ENCODE results near the gene COL5A3.

DNA sequence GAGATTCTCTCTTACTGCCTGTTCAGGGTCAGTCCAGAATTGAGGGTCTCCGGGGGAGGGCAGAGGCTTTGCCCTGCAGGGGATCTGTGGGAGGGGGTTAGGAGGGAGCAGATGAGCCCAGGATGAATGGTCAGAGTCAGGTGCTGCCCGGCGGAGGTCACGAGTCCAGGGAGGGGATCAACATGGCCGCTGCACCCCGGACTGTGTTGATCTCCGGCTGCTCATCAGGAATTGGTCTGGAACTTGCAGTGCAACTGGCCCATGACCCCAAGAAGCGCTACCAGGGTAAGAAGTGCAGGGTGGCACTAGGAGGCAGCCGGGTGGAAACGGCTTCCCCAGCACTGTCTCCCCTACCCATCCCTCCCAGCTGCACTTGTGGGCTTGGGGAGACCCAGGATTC, 3.0 kb upstream of the COL5A3 start, which contains the start of gene RDH8:
- TF ChIP-seq, protein P1, sequence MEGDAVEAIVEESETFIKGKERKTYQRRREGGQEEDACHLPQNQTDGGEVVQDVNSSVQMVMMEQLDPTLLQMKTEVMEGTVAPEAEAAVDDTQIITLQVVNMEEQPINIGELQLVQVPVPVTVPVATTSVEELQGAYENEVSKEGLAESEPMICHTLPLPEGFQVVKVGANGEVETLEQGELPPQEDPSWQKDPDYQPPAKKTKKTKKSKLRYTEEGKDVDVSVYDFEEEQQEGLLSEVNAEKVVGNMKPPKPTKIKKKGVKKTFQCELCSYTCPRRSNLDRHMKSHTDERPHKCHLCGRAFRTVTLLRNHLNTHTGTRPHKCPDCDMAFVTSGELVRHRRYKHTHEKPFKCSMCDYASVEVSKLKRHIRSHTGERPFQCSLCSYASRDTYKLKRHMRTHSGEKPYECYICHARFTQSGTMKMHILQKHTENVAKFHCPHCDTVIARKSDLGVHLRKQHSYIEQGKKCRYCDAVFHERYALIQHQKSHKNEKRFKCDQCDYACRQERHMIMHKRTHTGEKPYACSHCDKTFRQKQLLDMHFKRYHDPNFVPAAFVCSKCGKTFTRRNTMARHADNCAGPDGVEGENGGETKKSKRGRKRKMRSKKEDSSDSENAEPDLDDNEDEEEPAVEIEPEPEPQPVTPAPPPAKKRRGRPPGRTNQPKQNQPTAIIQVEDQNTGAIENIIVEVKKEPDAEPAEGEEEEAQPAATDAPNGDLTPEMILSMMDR (conservative IDR thresholded peaks at IDR 0.05; ENCODE audit: low read depth in 2 of 2) = no peak
- TF ChIP-seq, protein P2, sequence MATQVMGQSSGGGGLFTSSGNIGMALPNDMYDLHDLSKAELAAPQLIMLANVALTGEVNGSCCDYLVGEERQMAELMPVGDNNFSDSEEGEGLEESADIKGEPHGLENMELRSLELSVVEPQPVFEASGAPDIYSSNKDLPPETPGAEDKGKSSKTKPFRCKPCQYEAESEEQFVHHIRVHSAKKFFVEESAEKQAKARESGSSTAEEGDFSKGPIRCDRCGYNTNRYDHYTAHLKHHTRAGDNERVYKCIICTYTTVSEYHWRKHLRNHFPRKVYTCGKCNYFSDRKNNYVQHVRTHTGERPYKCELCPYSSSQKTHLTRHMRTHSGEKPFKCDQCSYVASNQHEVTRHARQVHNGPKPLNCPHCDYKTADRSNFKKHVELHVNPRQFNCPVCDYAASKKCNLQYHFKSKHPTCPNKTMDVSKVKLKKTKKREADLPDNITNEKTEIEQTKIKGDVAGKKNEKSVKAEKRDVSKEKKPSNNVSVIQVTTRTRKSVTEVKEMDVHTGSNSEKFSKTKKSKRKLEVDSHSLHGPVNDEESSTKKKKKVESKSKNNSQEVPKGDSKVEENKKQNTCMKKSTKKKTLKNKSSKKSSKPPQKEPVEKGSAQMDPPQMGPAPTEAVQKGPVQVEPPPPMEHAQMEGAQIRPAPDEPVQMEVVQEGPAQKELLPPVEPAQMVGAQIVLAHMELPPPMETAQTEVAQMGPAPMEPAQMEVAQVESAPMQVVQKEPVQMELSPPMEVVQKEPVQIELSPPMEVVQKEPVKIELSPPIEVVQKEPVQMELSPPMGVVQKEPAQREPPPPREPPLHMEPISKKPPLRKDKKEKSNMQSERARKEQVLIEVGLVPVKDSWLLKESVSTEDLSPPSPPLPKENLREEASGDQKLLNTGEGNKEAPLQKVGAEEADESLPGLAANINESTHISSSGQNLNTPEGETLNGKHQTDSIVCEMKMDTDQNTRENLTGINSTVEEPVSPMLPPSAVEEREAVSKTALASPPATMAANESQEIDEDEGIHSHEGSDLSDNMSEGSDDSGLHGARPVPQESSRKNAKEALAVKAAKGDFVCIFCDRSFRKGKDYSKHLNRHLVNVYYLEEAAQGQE (IDR thresholded peaks at IDR 0.05; ENCODE audit: unreplicated experiment) = no peak
- TF ChIP-seq POLR2AphosphoS5 (IDR thresholded peaks at IDR 0.05; ENCODE audit: low read depth) (no peak), EZH2 (IDR thresholded peaks at IDR 0.05; ENCODE audit: low read depth, unreplicated experiment) (no peak), STAT1 (IDR thresholded peaks at IDR 0.05; ENCODE audit: unreplicated experiment) (no peak), EZH2phosphoT487 (IDR thresholded peaks at IDR 0.05; ENCODE audit: unreplicated experiment) (no peak), ZNF114 (CRISPR knock-in tag; IDR thresholded peaks at IDR 0.05) (no peak)
- TF ChIP-seq, protein P3, sequence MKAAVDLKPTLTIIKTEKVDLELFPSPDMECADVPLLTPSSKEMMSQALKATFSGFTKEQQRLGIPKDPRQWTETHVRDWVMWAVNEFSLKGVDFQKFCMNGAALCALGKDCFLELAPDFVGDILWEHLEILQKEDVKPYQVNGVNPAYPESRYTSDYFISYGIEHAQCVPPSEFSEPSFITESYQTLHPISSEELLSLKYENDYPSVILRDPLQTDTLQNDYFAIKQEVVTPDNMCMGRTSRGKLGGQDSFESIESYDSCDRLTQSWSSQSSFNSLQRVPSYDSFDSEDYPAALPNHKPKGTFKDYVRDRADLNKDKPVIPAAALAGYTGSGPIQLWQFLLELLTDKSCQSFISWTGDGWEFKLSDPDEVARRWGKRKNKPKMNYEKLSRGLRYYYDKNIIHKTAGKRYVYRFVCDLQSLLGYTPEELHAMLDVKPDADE (IDR thresholded peaks at IDR 0.05) = no peak
